K562 (cell line): ENCODE results near the gene B3GALT6. TPM values are rescaled to one million over a fixed set of nuclear protein-coding genes. Genes with fewer than 3 reads are reported as not detected.
A peak's percentile ranks its signal among the peaks of the same experiment; 100 is the strongest.

ENCODE experiments used
- ATAC-seq: fragments of 200-7000 bp; cut with Tn5 transposase; 3 replicates; pipeline ENCODE4 v1.9.1; 2020; ENCODE audit warnings: moderate library complexity
- BruUV-seq: library from RNA; stranded (reverse); fragments of 400-500 nt; replicated peaks from 2 replicates; lab custom pipeline; 2021; lab: Mats Ljungman, UMichigan
- CTCF ChIA-PET: fragments of 300-600 bp; formaldehyde crosslinking; extraction: SDS; loops from one replicate; lab custom pipeline; 2021; ENCODE audit warnings: low intra/inter-chr PET ratio; lab: Yijun Ruan, JAX
- POLR2A ChIA-PET: fragments of 300-600, 350-650 bp; sonication (Branson Sonifier 250); formaldehyde crosslinking; extraction: SDS; loops from one replicate; lab custom pipeline; 2021; ENCODE audit warnings: antibody characterized with exemption, inconsistent platforms; lab: Yijun Ruan, JAX
- DNase-seq, 4 experiments: peaks; one replicate each; pipeline versions ENCODE4 v3.0.0 to v3.0.0-alpha.2; 2011 to 2018; ENCODE audit warnings: low spot score in 3 of 4, mixed read lengths in 3 of 4; ENCODE audit errors: extremely low read depth in 1 of 4
- FAIRE-seq: peaks from 2 replicates; lab custom pipeline; 2011; peaks lifted over from hg19 to GRCh38; lab: Jason Lieb, UNC
- H2AFZ ChIP-seq: 2 replicates; pipeline ENCODE4 v1.6.0; 2011; ENCODE audit warnings: low read depth, low read length, control low read depth, inconsistent platforms
- H3K27ac ChIP-seq: fragments of 200-600 bp; 3 replicates; pipeline ENCODE4 v1.8.0; 2011; ENCODE audit warnings: low read depth, mild to moderate bottlenecking, control low read depth, inconsistent platforms, low read length, moderate library complexity, mixed read lengths; ENCODE audit errors: extremely low read depth
- H3K27me3 ChIP-seq, 2 experiments: fragments of 300-600 bp in 1 of 2; 2 replicates in 1 of 2; 3 replicates in 1 of 2; pipeline versions ENCODE4 v1.6.0 to v1.8.0; 2011; ENCODE audit warnings: inconsistent platforms in 2 of 2, low read length in 2 of 2, mild to moderate bottlenecking in 1 of 2, mixed read lengths in 1 of 2, moderate library complexity in 1 of 2; ENCODE audit not compliant: control insufficient read depth in 2 of 2, insufficient read depth in 2 of 2
- H3K36me3 ChIP-seq: fragments of 300-600 bp; 3 replicates; pipeline ENCODE4 v1.8.0; 2011; ENCODE audit warnings: mild to moderate bottlenecking, low read length, inconsistent platforms; ENCODE audit not compliant: control insufficient read depth, insufficient read depth
- H3K4me1 ChIP-seq, 2 experiments: fragments of 200-600 bp in 1 of 2; replicated peaks in 1 of 2; 2 replicates in 1 of 2; 3 replicates in 1 of 2; pipeline versions ENCODE4 v1.5.1 to v1.8.0; 2011; ENCODE audit warnings: inconsistent platforms in 2 of 2, low read length in 2 of 2, mild to moderate bottlenecking in 1 of 2, mixed read lengths in 1 of 2, moderate library complexity in 1 of 2; ENCODE audit not compliant: control insufficient read depth in 2 of 2, insufficient read depth in 2 of 2
- H3K4me2 ChIP-seq: 2 replicates; pipeline ENCODE4 v1.6.1; 2011; ENCODE audit warnings: low read length, control low read depth, inconsistent platforms, mixed read lengths; ENCODE audit not compliant: insufficient read depth
- H3K4me3 ChIP-seq: fragments of 200-600 bp; sonication (generic), shearing (Covaris generic); 2 replicates; pipeline ENCODE4 v1.5.1; 2016; ENCODE audit warnings: control low read depth, inconsistent platforms
- H3K79me2 ChIP-seq: fragments of 200-600 bp; 3 replicates; pipeline ENCODE4 v1.8.0; 2011; ENCODE audit warnings: low read length, inconsistent platforms; ENCODE audit not compliant: control insufficient read depth, insufficient read depth
- H3K9ac ChIP-seq, 2 experiments: 2 replicates each; pipeline versions ENCODE4 v1.6.0 to v1.6.1; 2011; ENCODE audit warnings: low read depth in 2 of 2, low read length in 2 of 2, control low read depth in 1 of 2, inconsistent platforms in 1 of 2, mild to moderate bottlenecking in 1 of 2, mixed read lengths in 1 of 2; ENCODE audit not compliant: insufficient read depth in 1 of 2
- H3K9me1 ChIP-seq: one replicate; pipeline ENCODE4 v1.6.0; 2011; ENCODE audit warnings: inconsistent platforms, mild to moderate bottlenecking, low read length, moderate library complexity; ENCODE audit not compliant: control insufficient read depth, insufficient read depth
- H3K9me3 ChIP-seq: replicated peaks from 2 replicates; pipeline ENCODE4 v1.5.1; 2011; ENCODE audit warnings: low read depth, low read length, inconsistent platforms; ENCODE audit not compliant: control insufficient read depth, insufficient read depth
- H4K20me1 ChIP-seq: replicated peaks from 2 replicates; pipeline ENCODE4 v1.6.1; 2011; ENCODE audit warnings: low read length, inconsistent platforms, mixed read lengths; ENCODE audit not compliant: control insufficient read depth, insufficient read depth
- HMGN3 ChIP-seq: IDR thresholded peaks from 2 replicates; pipeline ENCODE4 v1.6.1; 2011; ENCODE audit warnings: borderline replicate concordance, low read depth, mild to moderate bottlenecking, mixed read lengths, low read length; ENCODE audit not compliant: insufficient read length; ENCODE audit errors: extremely low read depth
- MTA3 ChIP-seq: fragments of 450-650 bp; formaldehyde crosslinking; IDR thresholded peaks from 2 replicates; pipeline ENCODE4 v1.6.1; 2017; ENCODE audit warnings: mild to moderate bottlenecking, borderline replicate concordance
- POLR2A ChIP-seq: fragments of 450-650 bp; conservative IDR thresholded peaks from 2 replicates; pipeline ENCODE4 v1.6.1; 2016
- POLR2AphosphoS5 ChIP-seq: IDR thresholded peaks from 2 replicates; pipeline ENCODE4 v1.6.1; 2011; ENCODE audit warnings: mild to moderate bottlenecking, low read depth, low read length, moderate library complexity; ENCODE audit not compliant: control insufficient read depth, insufficient read depth
- POLR2G ChIP-seq: fragments of 200-400 bp; formaldehyde crosslinking; IDR thresholded peaks from 2 replicates; pipeline ENCODE4 v1.6.1; 2017; ENCODE audit warnings: low read depth, mild to moderate bottlenecking, antibody characterized with exemption, low read length, moderate library complexity
- PRDM10 ChIP-seq: fragments of 450-650 bp; IDR thresholded peaks from 2 replicates; pipeline ENCODE4 v1.6.1; 2018; ENCODE audit not compliant: partially characterized antibody
- RBFOX2 ChIP-seq: fragments of 200-400 bp; formaldehyde crosslinking; IDR thresholded peaks from 2 replicates; pipeline ENCODE4 v1.6.1; 2017; ENCODE audit warnings: low read depth, mild to moderate bottlenecking, low read length, moderate library complexity
- TEAD1 ChIP-seq, 2 experiments: fragments of 450-650 bp in 1 of 2; sonication (generic) in 1 of 2; formaldehyde crosslinking; IDR thresholded peaks; 2 replicates each; pipeline versions ENCODE4 v1.4.0 to v1.8.0; 2020 to 2022; ENCODE audit warnings: mild to moderate bottlenecking in 2 of 2, missing genetic modification reagents in 1 of 2
- ZNF24 ChIP-seq: fragments of 450-650 bp; IDR thresholded peaks from 2 replicates; pipeline ENCODE4 v1.6.1; 2016
- ZNF780A ChIP-seq: fragments of 250-450 bp; sonication (Bioruptor Pico); IDR thresholded peaks from 2 replicates; pipeline ENCODE4 v1.5.0; 2021; ENCODE audit warnings: mild to moderate bottlenecking
- WGBS: fragments of 100-300 bp; shearing (Covaris generic); methylation state at CpG from one replicate; pipeline ENCODE4 v1.1.6; 2016; ENCODE audit warnings: low coverage, mixed read lengths; ENCODE audit not compliant: insufficient coverage; ENCODE audit errors: missing lambda C conversion rate; 5-methylcytosine and 5-hydroxymethylcytosine counted together
- in situ Hi-C: fragments of 300-500 bp; cut with MboI; formaldehyde crosslinking; loops from 4 replicates; pipeline ENCODE4 v1.15.0; 2018; ENCODE audit warnings: inconsistent platforms, mixed read lengths
- intact Hi-C: fragments of 100-400 bp; cut with micrococcal nuclease; formaldehyde crosslinking; loops from 2 replicates; pipeline ENCODE4 v1.14.2; 2022
- polyA plus RNA-seq, 8 experiments: library from polyadenylated mRNA; depleted of rRNA in 4 of 8; stranded (reverse) in 5 of 8; unstranded in 3 of 8; fragments of >200 nt; fragmentation: Nextera tagmentation in 2 of 8; fragmentation: Illumina TruSeq in 1 of 8; extraction: Ambion mirVana in 2 of 8; extraction: Trizol in 1 of 8; gene quantifications; 2 replicates each; pipeline versions ENCODE4 v1.2.1 to v1.2.3, GENCODE V29; 2011 to 2014; ENCODE audit warnings: inconsistent platforms in 1 of 8, missing spikeins in 1 of 8
- total RNA-seq, 7 experiments: library from RNA; depleted of rRNA in 6 of 7; stranded (reverse); fragments of >200 nt in 6 of 7; fragmentation: Illumina TruSeq in 2 of 7; extraction: Trizol in 2 of 7; gene quantifications; 2 replicates each; pipeline versions ENCODE4 v1.2.1 to v1.2.3, GENCODE V29; 2011 to 2021; ENCODE audit warnings: low replicate concordance in 1 of 7

B3GALT6 gene
- total and polyA plus RNA-seq, 9 of the 15 experiments (the other 6 are each of a cell fraction or from before 2014, with no cell fraction given), result 0.68 to 29.8 (median 9.9) TPM

DNA sequence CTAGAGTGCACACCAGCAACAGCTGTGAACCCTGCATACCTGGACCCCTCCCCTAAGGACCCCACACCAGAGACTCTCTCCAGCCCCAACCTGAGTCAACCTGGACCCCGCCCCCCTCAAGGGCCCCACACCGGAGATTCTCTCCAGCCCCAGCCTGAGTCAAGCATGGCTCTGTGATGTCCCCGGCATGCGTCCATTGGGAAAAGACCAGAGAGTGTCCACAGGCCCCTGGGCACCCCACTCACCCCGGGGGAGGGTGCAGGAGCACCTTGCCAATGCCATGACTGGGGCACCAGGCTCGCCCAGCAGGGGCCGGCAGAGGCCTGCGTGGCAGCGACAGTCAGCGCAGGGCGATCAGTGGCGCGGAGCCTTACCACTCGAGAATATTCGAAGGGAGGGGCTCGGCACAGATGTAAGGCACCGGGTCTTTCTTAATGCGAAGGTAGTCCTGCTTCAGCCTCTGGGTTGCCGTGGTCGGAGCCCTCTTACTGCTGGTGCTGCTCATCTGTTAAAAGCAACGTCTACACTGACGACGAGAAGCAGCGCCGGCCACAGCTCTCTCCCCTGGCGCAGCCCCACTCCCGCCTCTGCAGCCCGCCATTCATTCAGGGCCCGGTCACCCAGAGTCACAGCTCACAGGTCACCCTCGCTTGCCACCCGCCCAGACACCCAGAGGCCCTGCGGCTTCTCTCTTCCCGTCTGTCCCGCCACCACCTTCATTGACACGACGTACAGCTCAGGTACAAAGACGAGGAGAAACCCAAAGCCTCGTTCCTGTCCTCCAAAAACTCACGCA is 35.6 kb downstream of the B3GALT6 start:
- BruUV-seq, result no TSS peak
- 96% methylated on average over 39 of the region's 39 CpGs for WGBS
- Histone ChIP-seq H3K36me3 (peaks cover 86% of the 10 kb centered on the region), H3K27me3 (no peaks in the 10 kb centered on the region; a peak in 1 of 5 replicates), H3K9me3 (no peaks in the 10 kb centered on the region), H3K4me1 (peaks cover 13 to 40% of the 10 kb centered on the region in 2 experiments; a peak in 4 of 5 replicates), H3K79me2 (peaks cover 67% of the 10 kb centered on the region), H3K4me3 (no peak overlapping the region), H3K27ac (no peak overlapping the region), H4K20me1 (peaks cover 19% of the 10 kb centered on the region), H2AFZ (no peak overlapping the region), H3K9me1 (peaks cover 12% of the 10 kb centered on the region), H3K9ac (peak overlapping the region in 1 of 2 experiments; percentile 70; a peak in 1 of 4 replicates), H3K4me2 (no peak overlapping the region)
- ChIA-PET POLR2A (interaction anchor here (0.6 to 1.5 kb wide), 5 partner anchors 12 to 308 kb away, joined by 3 read pairs; no protein-coding TSS in a partner anchor), CTCF (no interaction called here)
- FAIRE-seq (no peak), DNase-seq (no peak), ATAC-seq (no peak)
- in situ Hi-C loops (no loop called here), intact Hi-C loops (no loop called here)
- TF ChIP-seq RBFOX2 (peak; percentile 67), ZNF780A (CRISPR knock-in tag) (no peak), PRDM10 (no peak), ZNF24 (no peak), HMGN3 (no peak), POLR2A (0 out of 2 replicates have a peak, but pooled peaks have one; percentile 18), MTA3 (no peak), TEAD1 (CRISPR knock-in tag; IDR thresholded peaks at IDR 0.05) (no peak), POLR2AphosphoS5 (peak; percentile 33; the same call in 1 of the 2 replicates), POLR2G (peak; percentile 69)
